Measurements from ENCODE around the gene SCARB2. TPM values are rescaled to one million over a fixed set of nuclear protein-coding genes. Genes with fewer than 3 reads are reported as not detected.

The SCARB2 gene
- total RNA-seq, 1 donor from 2014 or later, result 106 TPM

DNA sequence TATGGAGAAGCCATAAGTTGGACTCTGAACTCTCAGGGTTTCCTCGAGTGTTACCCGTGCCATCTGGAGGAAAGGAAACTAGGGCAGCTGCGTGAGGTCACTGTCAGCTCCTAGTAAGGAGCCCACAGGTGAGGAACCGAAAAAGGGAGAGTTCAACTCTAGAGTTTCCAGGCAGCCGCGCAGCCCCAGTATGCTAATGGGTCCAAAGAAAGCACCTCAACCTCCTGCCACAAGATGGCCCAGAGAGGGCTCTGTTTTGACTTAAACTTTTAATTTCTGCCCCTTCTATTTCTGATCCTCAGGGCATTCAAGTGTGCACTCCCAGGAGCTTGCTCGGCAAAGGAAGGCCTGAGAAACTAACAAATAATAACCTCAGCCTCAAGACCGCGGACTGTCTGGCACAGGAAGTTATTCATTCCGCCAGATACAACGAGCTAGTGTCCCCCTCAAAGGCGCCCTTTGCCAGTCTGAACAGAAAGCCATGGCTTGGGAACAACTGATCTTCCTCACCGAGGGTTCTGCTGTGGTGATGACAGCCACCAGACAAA lies 13.9 kb downstream of the SCARB2 start:
- Mint-ChIP-seq H3K4me3 (no peak overlapping the region), H3K4me1 (peaks cover 55% of the 10 kb centered on the region), H3K27me3 (ENCODE audit: low read depth) (no peaks in the 10 kb centered on the region), H3K27ac (peak overlapping the region; percentile 87), H3K36me3 (peaks cover 4% of the 10 kb centered on the region), H3K9me3 (no peaks in the 10 kb centered on the region)
- no peak for DNase-seq (ENCODE audit: low spot score in 2 of 2, unreplicated experiment in 2 of 2)
- TF ChIP-seq, protein P1, sequence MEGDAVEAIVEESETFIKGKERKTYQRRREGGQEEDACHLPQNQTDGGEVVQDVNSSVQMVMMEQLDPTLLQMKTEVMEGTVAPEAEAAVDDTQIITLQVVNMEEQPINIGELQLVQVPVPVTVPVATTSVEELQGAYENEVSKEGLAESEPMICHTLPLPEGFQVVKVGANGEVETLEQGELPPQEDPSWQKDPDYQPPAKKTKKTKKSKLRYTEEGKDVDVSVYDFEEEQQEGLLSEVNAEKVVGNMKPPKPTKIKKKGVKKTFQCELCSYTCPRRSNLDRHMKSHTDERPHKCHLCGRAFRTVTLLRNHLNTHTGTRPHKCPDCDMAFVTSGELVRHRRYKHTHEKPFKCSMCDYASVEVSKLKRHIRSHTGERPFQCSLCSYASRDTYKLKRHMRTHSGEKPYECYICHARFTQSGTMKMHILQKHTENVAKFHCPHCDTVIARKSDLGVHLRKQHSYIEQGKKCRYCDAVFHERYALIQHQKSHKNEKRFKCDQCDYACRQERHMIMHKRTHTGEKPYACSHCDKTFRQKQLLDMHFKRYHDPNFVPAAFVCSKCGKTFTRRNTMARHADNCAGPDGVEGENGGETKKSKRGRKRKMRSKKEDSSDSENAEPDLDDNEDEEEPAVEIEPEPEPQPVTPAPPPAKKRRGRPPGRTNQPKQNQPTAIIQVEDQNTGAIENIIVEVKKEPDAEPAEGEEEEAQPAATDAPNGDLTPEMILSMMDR (IDR thresholded peaks at IDR 0.05; ENCODE audit: unreplicated experiment), result no peak

DNA sequence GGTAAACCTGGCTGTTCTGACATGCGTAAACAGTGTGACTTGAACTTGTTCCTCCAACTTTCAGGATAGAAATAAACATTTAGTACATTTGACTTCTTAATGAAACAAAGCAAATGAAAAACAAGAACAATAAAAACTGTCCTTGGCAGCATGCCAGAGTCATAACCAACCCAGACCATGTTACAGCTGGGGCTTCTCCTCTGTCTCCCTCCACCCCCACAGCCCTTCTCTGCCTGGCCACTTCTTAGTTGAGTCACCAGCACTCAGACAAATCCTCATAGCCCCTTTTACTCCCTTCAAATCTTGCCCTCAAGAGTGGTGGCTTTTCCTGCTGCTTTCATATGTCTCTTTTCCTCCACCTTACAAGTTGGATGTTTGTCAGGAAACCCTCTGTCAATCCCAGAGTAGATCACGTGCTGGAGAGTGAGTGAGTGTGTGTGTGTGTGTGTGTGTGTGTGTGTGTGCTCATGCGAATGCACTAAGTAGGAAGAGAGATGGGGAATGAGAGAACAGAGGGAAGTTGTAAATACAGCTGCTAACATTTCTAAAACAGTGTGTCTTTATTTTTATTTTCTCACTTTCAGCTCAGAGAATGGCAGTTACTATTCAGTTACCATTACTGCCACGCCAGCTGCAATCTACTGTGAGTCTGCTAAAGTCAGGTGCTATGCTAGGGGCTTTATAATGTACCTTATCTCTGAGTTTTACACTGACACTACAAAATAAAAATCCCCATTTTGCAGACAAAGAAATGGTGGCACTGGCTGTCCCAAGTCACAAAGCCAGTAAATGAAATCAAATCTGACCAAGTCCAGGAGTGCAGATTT lies 15.0 kb downstream of the SCARB2 start:
- H3K9me3 Mint-ChIP-seq, result no peaks in the 10 kb centered on the region
- H3K27me3 Mint-ChIP-seq (ENCODE audit: low read depth), result no peaks in the 10 kb centered on the region
- peak overlapping the region; percentile 93 for H3K27ac Mint-ChIP-seq
- H3K36me3 Mint-ChIP-seq, result peaks cover 15% of the 10 kb centered on the region
- peak overlapping the region; percentile 29 for H3K4me3 Mint-ChIP-seq
- DNase-seq (ENCODE audit: low spot score in 2 of 2, unreplicated experiment in 2 of 2), result peak; percentile 35 to 59
- peaks cover 50% of the 10 kb centered on the region for H3K4me1 Mint-ChIP-seq
- TF ChIP-seq, protein P1 (IDR thresholded peaks at IDR 0.05; ENCODE audit: unreplicated experiment), result no peak

DNA sequence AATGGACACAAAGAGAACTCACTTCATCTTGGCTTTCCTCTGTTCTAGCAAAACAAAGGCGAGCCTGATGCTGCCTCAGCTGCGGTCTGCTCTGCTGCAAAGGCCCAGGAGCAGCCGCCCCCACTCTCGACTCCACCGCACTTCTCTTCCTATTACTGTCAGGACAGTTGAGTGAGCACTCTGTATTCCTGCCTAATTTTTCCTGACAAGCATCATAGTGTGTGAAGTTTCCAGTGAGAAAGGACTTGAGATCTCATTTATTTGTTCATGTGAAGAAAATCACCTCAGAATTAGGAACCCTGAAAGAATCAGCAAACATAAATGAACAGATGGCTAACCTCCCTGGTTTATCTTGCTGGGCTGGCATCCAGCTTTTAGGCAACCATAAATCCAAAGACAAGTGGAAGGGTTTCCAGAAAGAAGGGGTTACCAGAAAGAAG lies 15.6 kb downstream of the SCARB2 start:
- DNase-seq (ENCODE audit: low spot score in 2 of 2, unreplicated experiment in 2 of 2), result peak in 1 of 2 experiments; percentile 48
- Mint-ChIP-seq H3K36me3 (peaks cover 21% of the 10 kb centered on the region), H3K27ac (peak overlapping the region; percentile 93), H3K27me3 (ENCODE audit: low read depth) (no peaks in the 10 kb centered on the region), H3K4me1 (peaks cover 50% of the 10 kb centered on the region), H3K9me3 (no peaks in the 10 kb centered on the region), H3K4me3 (peak overlapping the region; percentile 8)
- TF ChIP-seq, protein P1 (IDR thresholded peaks at IDR 0.05; ENCODE audit: unreplicated experiment), result no peak

DNA sequence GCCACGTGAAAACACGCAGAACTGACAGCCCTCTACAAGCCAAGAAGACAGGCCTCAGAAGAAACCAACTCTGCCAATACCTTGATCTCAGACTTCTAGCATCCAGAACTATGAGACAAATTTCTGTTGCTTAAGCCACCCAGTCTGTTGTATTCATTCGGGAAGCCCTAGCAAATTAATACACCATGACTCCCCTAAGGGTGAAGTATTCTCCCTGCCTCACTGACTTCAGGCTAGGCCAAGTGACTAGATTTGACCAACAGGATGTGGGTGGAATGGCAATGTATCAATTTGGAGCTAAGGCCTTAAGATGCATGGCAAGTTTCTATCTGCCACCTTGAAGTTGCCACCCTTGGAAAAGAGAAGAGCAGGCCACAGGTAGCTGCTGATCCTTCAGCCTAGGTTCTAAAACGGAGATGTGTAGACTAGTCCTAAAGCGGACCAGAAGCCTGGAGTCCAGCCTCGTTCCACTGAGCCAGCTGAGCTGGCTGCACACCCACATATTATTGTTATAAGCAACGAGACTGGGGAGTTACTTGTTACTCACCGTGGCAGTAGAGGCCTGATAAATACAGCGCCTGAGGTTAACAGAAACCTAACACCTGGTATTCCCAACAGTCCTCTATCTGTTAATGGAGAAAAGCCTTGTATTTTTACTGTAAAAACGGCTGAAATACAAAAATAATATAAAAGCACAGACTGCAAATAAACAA lies 16.4 kb downstream of the SCARB2 start:
- Mint-ChIP-seq H3K4me3 (no peak overlapping the region), H3K36me3 (peaks cover 29% of the 10 kb centered on the region), H3K9me3 (peaks cover 5% of the 10 kb centered on the region), H3K27ac (peak overlapping the region; percentile 93), H3K4me1 (peaks cover 50% of the 10 kb centered on the region), H3K27me3 (ENCODE audit: low read depth) (no peaks in the 10 kb centered on the region)
- TF ChIP-seq, protein P1 (IDR thresholded peaks at IDR 0.05; ENCODE audit: unreplicated experiment), result no peak
- no peak for DNase-seq (ENCODE audit: low spot score in 2 of 2, unreplicated experiment in 2 of 2)

DNA sequence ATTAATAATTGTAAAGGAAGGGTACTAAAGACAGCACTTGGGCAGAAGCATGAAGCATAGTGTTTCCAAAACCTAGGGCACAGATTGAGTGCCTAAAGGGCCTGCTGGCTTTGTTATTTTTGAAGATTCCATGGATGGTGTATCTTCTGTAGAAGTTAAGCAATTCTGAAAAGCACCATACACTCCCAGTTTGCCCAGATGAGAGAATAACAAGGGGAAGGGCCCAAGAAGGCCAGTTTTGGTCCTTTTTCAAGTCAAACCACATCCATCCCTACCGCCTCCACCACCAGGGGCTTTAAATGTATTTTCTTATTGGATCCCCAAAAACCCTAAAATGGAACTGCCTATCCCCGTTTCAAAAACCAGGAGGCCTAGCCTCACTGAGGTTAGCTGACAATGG lies 17.2 kb downstream of the SCARB2 start:
- Mint-ChIP-seq H3K27me3 (ENCODE audit: low read depth) (no peaks in the 10 kb centered on the region), H3K36me3 (peaks cover 37% of the 10 kb centered on the region), H3K27ac (peak overlapping the region; percentile 93), H3K4me1 (peaks cover 49% of the 10 kb centered on the region), H3K4me3 (no peak overlapping the region), H3K9me3 (peaks cover 12% of the 10 kb centered on the region)
- TF ChIP-seq, protein P1 (IDR thresholded peaks at IDR 0.05; ENCODE audit: unreplicated experiment), result no peak
- no peak for DNase-seq (ENCODE audit: low spot score in 2 of 2, unreplicated experiment in 2 of 2)

Measured in mesothelial cell of epicardium (in vitro differentiated cells).